Measurements from ENCODE around the gene NEU2.

NEU2 gene

GRCh38 chr2:233049194-233049761 lies 16.8 kb downstream of the NEU2 start:
- no peak for TF ChIP-seq CTCF (IDR thresholded peaks at IDR 0.05)

- TF ChIP-seq CTCF (IDR thresholded peaks at IDR 0.05), result no peak
Observed at GRCh38 chr2:233051241-233052149, 19.0 kb downstream of the NEU2 start.

- peak; percentile 95 for TF ChIP-seq CTCF (IDR thresholded peaks at IDR 0.05)
Observed at GRCh38 chr2:233053928-233054784, 21.7 kb downstream of the NEU2 start.

- TF ChIP-seq CTCF (IDR thresholded peaks at IDR 0.05), result no peak
Observed at GRCh38 chr2:233055362-233055761, 22.9 kb downstream of the NEU2 start.

- no peak for TF ChIP-seq CTCF (IDR thresholded peaks at IDR 0.05)
Observed at GRCh38 chr2:233056961-233057605, 24.6 kb downstream of the NEU2 start.

- TF ChIP-seq CTCF (IDR thresholded peaks at IDR 0.05), result no peak
Observed at GRCh38 chr2:233058717-233059546, 26.5 kb downstream of the NEU2 start.

Measured in LNCAP (cell line).